HG02642 (cell line): ENCODE measurements around the gene AMT.
"Not testable (repeated sequence)": the region's sequence is repeated elsewhere in the genome, so short reads cannot be mapped to it uniquely, and the experiment has no call there.

Source experiments
- ATAC-seq: cut with Tn5 transposase; IDR thresholded peaks from one replicate; pipeline ENCODE4 v1.9.1; 2021; ENCODE audit warnings: mild to moderate bottlenecking; ENCODE audit not compliant: unreplicated experiment, poor library complexity

The AMT gene

DNA sequence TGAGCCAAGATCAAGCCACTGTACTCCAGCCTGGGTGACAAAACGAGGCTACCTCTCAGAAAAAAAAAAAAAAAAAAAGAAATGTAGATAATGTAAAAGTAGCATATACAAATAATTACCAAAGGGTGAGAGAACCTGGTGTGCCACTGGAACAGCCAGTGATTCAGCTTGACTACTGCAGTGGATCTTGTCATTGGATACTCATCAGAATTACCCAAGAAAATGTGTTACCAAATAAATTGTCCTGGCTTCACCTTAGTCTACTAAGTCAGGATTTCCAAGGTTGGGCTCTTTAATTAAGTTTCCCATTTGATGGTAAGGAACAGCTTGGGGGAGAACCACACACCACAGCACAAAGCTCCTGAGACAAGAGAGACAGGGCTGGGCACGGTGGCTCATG lies 5.3 kb upstream of the AMT start:
- ATAC-seq: no peak

DNA sequence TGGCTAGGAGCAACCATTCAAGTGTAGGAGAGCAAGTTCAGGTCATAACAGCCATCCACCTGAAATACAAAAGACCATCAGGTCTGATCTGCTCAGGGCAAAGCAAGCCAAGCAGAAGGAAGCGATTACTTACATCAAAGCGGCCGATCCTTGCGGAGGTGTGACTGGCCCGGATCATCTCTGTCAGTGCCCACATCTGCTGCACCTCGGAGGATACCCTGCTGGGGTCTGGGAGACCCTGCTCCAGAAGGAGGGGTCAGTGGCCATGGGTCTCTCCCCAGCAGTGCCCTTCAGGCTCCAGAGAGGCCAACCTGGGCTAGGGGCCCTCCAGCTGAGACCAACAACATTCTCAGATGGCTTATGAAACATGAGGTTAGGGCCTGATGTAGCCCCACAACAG lies 2.5 kb upstream of the AMT start:
- no peak for ATAC-seq

DNA sequence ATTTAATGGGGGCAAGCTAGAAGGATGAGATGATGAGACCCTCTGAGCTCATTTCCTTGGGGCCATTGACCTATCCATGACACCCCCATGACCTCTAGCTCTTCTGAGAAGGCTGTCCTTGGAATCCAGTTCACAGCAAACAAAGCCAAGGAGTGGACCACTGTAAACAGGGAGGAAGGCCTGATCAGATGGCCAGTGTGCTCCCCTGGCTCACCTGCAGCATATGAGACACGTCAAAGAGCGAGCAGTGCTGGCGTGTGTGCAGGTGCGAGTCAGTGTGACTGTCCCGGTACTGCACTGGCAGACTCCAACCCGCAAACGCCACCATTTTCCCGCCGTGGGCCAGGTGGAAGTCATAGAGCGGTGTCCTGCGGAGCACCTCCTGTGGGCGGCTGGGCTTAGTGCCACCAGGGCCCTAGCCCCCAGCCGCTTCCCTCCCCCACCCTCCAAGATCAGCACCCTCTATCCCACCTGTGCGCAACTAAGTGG lies 339 bp downstream of the AMT start:
- ATAC-seq: no peak

DNA sequence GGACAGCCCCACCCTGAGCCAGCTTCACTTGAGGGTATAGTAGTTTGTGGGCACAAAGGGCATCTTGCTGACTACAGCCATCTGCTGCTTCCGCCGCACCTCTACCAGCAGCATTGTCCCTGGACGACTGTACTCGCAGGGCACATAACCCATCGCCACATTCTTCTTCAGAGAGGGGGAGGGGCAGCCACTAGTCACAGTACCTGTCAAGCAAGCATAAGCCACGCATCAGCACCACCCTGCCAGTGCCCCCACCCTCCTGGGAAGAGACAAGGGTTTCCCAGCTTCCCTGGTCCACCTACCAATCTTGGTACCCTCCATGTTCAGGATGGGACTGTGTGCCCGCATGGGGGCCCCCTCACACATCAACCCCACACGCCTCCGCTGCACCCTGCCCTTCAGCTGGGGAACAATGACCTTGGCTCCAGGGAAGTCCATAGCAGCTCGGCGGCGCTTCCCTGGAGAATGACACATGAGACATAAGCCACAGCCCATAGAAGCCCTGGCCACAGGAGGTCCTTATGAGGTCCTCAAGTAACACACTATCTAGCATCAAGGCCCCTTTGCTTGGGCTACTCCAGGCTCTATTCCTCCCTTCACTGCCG lies 4.7 kb downstream of the AMT start:
- ATAC-seq: no peak

DNA sequence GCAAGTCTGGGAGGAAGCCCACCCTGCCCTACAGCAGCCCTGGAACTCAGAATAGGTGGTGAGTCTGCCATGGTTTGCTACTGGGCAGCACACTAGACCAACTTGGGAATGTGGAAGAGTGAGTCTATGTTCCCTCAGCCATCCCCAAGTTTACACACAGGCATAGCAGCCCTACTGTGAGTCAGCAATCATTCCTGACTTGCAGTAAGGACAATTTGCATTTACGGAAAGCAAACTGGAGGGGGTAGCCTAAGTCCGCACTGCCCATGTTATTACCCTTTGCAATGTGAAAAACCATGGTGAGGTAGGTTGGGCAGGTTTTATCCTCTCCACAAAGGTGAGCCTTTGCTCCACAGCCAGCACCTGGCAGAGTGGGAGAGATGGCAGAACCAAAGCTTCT lies 5.4 kb downstream of the AMT start:
- no peak for ATAC-seq

DNA sequence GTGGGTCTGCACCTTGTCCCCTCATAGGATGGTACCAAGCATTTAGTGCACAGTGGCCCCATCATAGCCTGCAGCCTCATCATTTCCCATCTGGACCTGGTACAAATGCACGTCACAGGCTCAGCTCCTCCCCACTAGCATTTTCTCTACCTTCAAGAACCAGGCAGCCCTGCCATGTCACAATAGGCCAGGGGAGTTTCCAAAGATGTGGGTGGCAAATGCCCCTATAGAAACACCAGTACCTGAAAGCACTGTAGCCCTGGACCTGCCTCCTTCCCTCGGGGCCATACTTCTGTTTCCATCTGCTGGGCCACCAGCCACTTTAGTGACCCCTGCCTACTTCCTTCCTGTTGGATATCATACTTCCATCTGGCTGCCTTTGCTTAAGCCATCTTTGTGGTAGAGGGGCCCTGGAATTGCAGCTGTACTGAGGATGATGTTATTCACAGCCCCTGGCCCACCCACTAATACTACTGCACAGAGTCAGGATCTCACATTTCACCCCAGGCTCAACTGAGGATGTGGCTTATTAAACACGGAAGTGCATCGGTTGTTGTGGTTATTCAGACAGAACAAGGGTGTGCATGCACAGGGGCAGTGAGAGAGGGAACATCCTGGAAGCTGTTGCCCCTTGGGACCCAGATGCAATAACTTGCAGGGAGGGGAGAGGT lies 6.2 kb downstream of the AMT start:
- no peak for ATAC-seq

DNA sequence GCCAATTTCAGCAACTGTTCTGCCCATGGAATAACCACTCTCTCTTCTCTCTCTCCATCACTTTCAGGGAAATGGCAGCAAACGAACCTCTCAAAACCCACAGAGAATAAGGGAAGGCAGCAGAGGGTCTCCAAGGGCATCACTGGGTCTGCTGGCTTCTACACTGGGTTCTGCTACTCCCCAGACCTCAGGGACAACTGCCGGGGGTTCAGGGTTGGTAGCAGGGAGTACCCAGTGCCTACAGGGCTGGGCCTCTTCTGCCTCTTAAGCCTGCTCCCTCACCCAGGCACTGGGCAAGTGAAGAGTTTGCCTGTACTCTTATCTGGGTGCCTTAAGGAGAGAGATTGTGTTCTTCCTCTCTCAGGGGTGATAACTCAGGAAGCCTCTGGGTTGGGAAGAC lies 7.5 kb downstream of the AMT start:
- ATAC-seq: no peak

DNA sequence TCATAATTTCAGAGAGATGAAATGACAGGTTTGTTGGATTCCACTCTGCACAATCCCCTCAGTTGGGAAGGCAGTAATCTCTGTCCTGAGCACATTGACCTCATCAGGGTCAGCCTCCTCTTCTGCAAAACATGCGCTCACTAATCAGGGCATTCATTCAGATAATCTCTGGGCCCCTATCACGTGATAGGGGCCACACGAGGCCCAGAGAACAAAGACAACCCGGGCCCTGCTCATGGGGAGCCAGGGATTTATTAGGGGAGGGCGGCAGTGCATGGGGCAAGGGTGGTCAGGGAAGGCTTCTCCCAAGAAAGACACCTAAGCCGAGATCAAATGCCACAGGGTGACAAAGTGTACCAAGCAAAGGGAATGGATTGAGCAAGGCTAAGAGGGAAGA lies 8.9 kb downstream of the AMT start:
- ATAC-seq: no peak

DNA sequence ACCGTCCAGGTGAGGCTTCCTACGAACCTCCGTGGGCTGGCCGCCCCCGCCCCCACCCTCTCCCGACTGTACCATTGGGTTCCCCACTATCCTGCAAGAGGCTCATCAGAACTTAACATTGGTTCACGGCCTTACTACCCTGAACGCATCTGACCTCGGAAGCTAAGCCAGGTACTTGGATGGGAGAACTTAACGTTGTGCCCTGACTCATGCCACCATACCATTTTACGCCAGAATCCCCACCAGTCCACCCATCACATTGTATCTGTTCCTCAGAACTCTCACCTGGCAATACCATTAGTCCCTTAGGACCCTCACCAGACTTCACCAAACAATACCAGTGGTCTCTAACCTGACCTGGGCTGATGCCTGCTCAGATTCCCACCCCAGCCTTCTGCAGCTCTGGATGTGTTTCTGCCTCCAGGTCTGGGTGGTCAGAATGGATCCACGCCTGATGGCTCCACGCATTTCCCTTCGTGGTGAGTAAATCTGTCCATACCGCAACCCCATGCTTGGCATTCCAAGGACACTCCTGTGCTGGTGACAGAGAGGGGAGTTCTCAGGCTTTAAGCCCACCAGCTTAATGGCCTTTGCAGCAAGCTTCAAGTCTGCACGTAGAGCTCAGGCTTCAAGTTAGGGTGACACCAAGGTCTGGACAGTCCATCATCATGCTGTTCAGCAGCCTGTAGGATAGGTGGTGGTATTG lies 9.5 kb downstream of the AMT start:
- ATAC-seq: no peak

DNA sequence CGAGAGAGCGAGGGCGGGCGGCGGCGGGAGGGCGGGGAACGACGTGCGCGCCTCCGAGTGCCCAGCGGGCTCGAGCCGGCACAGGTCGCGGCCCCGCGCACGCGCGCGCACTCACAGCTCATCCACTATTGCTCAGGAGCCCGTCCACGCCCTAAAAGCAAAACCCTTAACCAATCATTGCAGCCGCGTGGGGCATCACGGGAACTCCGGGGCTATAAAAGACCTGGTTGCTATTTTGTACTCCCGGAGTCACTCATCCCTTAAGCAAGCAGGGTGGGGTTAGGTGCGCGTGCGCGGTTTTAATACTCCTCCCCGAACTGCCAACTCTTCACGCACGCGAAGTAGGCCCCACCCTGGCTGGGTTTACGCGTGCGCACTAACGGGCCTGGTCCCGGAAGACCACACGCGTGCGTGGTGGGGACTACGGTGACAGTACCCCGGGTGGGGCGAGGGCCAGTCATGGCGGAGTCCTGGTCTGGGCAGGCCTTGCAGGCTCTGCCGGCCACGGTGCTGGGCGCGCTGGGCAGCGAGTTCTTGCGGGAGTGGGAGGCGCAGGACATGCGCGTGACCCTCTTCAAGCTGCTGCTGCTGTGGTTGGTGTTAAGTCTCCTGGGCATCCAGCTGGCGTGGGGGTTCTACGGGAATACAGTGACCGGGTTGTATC lies 10.2 kb downstream of the AMT start, which contains the start of the genes RHOA and TCTA:
TSS of gene RHOA (minus strand) at position 9 of the 664 bp plus-strand sequence. CDS start 36,387 bp downstream, outside the sequence.
TSS of gene TCTA (plus strand) at position 456 of the 664 bp plus-strand sequence. CDS start at position 460, 4 bp downstream.
- peak; percentile 79 for ATAC-seq

DNA sequence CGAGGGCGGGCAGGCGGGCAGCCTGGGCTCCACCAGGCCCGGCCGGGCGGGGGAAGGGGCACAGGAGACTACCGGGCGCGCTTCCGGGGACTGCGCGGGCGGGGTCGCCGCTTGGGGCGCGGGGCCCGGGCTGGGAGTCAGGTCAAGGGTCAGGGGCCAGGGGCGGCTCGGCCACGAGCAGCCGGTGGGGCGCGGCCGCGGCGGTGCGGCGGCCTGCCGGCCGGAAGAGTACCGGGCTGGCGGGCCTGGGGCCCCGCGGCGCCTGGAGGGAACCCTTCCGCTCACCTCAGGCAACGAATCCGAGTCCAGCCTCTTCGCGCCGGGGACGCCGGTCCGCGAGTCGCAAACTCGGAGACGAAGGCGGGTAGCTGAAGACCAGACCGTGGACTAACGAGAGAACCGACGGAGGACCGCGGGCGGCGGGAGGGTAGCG lies 10.7 kb downstream of the AMT start:
- peak; percentile 40 for ATAC-seq

DNA sequence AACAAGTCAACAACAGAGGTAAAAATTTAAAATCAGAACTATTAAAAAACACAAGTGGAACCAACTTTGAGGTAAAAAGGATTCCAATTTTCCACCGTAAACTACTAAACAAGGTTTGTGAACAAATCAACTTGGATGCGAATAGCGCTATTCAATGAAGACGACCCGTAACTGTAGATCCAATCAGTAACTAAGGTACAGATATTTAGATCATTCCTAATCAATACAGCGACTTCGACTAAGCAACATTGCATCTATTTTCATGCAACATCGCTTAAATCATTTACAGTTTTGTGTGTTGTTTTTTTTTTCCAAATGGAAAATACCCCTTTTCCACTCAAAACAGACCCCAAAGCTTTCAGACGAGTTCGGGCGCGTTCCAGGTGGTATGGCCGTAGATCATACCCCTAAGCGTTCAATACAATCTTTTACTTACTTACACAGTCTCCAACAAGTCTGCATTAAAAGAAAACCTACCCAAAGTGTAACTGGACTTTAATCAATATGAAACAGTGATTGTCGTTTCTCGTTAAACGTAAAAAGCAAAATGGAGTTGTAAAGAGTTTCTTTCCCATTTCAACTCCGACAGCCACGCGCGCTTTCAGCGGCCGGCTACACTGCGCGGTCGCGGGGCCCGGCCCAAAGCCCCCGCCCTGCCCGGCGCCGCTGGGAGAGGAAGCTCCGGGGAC lies 11.3 kb downstream of the AMT start:
- no peak for ATAC-seq

DNA sequence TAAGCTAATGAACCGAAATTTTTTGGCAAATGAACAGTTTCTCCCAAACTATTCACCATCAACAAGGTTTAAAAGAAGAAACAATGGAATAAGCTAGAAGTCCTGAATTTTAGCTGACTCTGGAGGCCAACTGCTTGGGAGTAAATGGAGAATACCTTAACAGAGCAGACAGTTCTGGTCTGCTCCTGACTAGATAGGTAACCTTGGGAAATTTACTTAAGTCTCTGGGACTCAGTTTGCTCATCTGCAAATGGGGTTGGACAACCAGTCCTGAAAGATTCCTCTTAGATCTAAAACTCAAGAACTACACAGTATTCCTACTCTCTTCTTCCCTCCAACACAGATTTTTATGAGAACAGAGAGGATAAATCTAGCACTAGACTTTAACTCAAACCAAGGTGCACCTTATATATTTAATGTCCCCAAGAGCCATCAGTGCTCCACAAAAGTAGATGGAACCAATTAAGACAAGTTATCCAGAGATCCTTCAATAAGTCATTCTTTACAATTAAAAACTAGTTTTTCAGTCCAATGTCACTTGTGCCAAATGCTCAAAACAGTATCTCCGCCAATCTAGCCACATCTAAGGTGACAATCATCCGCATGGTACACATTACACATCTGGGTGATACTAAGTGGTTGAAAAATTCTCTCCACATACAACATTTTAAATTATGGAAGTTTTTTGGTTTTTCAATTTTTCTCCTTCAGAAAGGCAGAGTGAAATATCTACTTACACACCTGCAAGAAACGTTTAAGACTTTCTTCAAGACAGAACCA lies 12.0 kb downstream of the AMT start:
- no peak for ATAC-seq

DNA sequence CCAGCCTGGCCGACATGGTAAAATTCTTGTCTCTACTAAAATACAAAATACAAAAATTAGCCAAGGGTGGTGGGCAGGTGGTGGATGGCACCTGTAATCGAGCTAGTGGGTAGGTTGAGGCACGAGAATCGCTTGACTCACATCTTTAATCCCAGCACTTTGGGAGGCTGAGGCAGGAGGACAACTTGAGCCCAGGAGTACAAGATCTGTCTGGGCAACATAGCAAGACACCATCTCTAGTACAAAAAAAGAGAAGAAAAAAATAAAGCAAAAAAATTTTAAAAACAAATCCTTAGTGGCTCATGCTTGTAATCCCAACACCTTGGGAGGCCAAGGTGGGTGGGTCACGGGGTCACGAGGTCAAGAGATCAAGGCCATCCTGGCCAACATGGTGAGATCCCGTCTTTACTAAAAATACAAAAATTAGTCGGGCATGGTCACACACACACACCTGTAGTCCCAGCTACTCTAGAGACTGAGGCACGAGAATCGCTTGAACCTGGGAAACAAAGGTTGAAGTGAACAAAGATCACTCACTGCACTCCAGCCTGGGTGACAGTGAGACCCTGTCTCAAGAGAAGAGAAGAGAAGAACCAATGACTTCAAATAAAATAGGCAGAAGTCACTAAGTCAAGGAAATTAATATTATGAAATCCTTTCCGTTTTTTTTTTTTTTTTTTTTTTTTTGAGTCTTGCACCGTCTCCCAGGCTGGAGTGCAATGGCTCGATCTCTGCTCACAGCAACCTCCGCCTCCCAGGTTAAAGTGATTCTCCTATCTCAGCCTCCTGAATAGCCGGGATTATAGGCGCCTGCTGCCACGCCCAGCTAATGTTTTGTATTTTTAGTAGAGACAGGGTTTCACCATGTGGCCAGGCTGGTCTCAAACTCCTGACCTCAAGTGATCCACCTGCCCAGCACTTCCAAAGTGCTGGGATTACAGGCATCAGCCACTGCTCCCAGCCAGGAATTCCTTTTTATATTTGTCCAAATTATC lies 15.4 kb downstream of the AMT start:
- no peak for ATAC-seq

DNA sequence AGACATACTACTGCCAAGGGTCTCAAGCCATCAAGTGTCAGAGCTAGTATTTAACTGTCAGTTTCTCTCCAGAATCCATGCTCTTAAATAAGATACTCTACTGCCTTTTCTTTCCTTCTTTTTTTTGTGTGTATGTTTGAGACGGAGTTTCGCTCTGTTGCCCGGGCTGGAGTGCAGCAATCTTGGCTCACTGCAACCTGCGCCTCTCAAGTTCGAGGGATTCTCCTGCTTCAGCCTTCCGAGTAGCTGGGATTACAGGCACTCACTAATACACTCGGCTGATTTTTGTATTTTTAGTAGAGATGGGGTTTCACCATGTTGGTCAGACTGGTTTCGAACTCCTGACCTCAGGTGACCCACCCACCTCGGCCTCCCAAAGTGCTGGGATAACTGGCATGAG lies 16.7 kb downstream of the AMT start:
- not testable (repeated sequence) for ATAC-seq

DNA sequence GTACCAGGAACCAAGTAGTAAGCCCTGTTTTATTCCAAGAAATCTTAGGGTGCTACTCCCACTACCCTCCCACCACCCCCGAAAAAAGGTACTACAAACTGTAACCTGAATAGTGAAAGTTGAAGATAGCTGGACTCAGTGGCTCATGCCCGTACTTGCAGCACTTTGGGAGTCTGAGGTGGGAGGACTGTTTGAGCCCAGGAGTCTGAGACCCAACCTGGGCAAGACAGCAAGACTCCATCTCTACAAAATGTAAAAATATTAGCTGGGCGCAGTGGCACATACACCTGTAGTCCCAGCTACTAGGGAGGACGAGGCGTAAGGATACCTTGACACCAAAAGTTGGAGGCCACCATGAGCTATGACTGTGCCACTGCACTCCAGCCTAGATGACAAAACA lies 18.4 kb downstream of the AMT start:
- no peak for ATAC-seq

DNA sequence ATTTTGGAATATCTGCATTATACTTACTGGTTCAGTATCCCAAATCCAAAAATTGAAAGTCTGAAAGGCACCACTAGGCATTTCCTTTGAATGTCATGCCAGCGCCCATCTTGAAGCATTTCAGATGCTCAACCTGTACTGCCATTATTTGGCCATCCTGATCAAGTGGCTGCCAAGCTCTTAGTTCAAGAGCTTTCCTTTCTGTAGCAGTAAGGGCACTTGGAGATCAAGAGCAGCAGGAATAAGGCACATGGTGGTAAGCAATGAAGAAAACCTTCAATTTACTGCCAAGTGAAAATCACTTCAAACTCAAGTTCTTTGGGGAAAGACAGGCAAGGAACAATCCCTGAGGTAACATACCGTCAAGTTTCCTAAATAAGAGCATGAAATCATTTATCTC lies 20.5 kb downstream of the AMT start:
- ATAC-seq: no peak

DNA sequence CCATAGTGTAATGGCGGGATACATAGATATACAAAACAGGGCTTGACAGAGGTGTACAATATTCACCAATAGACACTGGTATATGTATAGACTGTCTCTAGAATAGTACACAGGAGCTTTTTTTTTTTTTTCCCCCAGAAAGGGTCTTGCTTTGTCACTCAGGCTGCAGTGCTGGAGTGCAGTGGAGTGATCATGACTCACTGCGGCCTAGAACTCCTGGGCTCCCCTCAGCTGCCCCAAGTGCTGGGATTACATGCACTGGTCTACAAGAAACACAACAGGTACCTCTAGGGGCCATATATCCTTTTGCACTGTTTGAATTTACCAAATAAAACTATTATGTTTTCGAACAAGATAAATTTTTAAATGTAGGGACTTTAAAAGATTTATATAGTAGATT lies 22.8 kb downstream of the AMT start:
- ATAC-seq: no peak
